ENCODE data around the gene XIRP2.

DNA sequence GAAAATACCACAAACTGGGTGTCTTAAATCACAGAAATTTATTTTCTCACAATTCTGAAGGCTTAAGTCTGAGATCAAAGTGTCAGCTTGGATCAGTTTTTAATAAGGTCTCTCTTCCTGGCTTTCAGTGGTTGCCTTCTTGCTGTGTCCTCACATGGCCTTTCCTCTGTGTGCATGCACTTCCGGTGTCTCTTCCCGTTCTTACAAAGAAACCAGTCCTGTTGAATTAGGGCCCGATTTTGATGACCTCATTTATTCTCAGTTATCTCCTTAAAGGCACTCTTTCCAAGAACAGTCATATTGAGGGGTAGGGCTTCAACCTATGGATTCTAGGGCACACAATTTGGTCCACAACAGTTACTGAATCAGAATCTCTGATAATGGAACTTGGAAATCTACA lies 5.4 kb upstream of the XIRP2 start:
- TF ChIP-seq RAD21 (IDR thresholded peaks at IDR 0.05; ENCODE audit: low read length) (no peak), RCOR1 (IDR thresholded peaks at IDR 0.05; ENCODE audit: insufficient replicate concordance, low read length) (no peak), MAFK (IDR thresholded peaks at IDR 0.05; ENCODE audit: low read depth, low read length) (no peak), POLR2A (IDR thresholded peaks at IDR 0.05; ENCODE audit: low read depth, low read length) (no peak), MAZ (IDR thresholded peaks at IDR 0.05; ENCODE audit: borderline replicate concordance, low read depth, low read length) (no peak), CHD1 (IDR thresholded peaks at IDR 0.05; ENCODE audit: low read depth, low read length) (no peak)
- TF ChIP-seq, protein P1, sequence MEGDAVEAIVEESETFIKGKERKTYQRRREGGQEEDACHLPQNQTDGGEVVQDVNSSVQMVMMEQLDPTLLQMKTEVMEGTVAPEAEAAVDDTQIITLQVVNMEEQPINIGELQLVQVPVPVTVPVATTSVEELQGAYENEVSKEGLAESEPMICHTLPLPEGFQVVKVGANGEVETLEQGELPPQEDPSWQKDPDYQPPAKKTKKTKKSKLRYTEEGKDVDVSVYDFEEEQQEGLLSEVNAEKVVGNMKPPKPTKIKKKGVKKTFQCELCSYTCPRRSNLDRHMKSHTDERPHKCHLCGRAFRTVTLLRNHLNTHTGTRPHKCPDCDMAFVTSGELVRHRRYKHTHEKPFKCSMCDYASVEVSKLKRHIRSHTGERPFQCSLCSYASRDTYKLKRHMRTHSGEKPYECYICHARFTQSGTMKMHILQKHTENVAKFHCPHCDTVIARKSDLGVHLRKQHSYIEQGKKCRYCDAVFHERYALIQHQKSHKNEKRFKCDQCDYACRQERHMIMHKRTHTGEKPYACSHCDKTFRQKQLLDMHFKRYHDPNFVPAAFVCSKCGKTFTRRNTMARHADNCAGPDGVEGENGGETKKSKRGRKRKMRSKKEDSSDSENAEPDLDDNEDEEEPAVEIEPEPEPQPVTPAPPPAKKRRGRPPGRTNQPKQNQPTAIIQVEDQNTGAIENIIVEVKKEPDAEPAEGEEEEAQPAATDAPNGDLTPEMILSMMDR (conservative IDR thresholded peaks at IDR 0.05; ENCODE audit: low read depth, low read length), result no peak
- TF ChIP-seq, protein P2, sequence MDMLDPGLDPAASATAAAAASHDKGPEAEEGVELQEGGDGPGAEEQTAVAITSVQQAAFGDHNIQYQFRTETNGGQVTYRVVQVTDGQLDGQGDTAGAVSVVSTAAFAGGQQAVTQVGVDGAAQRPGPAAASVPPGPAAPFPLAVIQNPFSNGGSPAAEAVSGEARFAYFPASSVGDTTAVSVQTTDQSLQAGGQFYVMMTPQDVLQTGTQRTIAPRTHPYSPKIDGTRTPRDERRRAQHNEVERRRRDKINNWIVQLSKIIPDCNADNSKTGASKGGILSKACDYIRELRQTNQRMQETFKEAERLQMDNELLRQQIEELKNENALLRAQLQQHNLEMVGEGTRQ (IDR thresholded peaks at IDR 0.05; ENCODE audit: low read depth, low read length), result no peak
